NCI-H82 treated with DMSO at 0.1 percent for 48 hours (cell line): Measurements from ENCODE around the gene VARS2.
"Not testable (repeated sequence)": the region's sequence is repeated elsewhere in the genome, so short reads cannot be mapped to it uniquely, and the experiment has no call there.

ENCODE experiments used
- DNase-seq: peaks from one replicate; lab custom pipeline; 2025; ENCODE audit not compliant: unreplicated experiment; lab: John Stamatoyannopoulos, UW

VARS2 gene

DNA sequence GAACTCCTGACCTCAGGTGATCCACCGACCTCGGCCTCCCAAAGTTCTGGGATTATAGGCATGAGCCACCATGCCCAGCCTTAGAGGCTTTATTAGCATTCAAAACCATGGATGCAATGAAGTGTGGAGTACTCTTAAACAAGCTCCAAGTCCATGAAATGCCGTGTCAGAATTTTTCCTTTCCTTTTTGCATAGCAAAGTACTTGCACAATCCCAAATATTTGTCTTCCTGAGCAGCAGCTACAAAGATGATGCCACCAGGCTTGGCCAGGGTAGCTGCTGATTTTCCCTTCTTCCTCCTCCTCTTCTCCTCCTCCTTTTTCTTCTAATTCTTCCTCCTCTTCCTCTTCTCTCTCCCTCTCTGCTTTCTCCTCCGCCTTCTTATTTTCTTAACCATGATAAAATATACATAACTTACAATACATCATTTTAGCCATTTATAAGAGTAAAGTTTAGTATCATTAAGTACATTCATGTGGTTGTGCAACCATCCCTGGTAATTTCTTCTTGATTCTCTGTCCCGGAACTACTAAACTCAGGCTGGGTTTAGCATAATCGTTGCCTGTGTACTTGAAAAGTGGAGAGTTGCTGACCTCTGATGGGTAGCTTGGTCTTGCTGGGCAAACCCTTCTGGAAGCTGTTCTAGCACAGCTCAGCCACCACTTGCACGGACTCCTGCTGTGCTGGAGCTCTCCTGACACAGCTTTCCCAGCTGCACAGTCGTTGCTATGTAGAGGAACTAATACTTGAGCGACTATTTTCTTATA, 47.1 kb downstream of the VARS2 start:
- no peak for DNase-seq

DNA sequence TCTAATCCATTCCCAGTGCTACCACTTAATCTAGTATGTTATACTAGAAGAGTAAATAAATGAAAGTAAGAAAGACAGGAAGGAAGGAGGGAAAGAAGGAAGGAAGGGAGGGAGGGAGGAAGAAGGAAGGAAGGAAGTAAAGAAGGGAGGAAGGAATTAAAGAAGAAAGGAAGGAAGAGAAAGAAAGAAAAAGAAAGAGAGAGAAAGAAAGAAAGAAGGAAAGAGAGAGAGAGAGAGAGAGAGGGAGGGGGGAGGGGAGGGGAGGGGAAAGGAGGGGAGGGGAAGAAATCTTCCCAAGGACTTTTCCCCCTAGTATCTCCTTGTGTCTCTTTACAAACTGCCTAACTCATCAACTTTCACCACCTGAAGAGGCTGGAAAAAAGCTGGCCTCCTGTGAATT, 48.7 kb downstream of the VARS2 start:
- no peak for DNase-seq

GRCh38 chr6:30963641-30964040, 49.6 kb downstream of the VARS2 start:
- DNase-seq = no peak

DNA sequence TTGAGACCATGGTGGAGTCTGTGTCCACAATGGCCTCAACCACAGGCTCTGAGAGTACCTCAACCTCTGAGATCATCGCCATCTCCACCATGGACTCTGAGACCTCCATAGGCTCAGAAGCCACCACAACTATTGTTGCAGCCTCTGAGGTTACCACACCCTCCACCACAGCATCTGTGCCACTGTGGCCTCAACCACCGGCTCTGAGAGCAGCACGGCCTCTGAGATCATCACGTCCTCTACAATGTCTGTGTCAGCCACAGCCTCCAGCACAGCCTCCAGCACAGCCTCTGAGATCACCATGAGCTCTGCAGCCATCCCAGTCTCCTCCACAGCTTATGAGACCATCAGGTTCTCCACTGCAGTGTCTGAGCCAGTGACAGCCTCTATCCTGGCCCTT, 50.0 kb downstream of the VARS2 start:
- no peak for DNase-seq

GRCh38 chr6:30965140-30965601, 51.1 kb downstream of the VARS2 start:
- DNase-seq = no peak

GRCh38 chr6:30966154-30966553, 52.1 kb downstream of the VARS2 start:
- no peak for DNase-seq

- not testable (repeated sequence) for DNase-seq
Measured at GRCh38 chr6:30969171-30969570, 55.1 kb downstream of the VARS2 start.

DNA sequence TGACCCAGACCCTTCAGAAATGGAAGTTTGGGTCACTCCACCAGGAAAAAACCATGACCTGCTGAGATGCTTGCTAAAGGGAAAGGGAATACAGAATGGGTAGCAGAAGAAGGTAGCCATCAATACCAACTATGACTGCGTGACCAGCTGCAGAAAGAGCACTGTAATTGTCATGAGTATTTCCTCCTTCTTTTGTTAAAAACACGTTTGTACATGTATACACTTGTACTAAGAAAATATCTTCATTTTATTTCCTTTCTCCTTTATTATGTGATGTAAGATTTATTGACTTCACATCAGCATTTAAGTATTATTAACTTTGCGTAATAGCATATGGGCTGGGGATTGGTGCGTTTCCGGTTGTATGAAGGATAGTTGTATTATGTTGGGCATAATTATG, 56.9 kb downstream of the VARS2 start:
- no peak for DNase-seq

GRCh38 chr6:30972816-30973215, 58.8 kb downstream of the VARS2 start:
- DNase-seq = no peak

DNA sequence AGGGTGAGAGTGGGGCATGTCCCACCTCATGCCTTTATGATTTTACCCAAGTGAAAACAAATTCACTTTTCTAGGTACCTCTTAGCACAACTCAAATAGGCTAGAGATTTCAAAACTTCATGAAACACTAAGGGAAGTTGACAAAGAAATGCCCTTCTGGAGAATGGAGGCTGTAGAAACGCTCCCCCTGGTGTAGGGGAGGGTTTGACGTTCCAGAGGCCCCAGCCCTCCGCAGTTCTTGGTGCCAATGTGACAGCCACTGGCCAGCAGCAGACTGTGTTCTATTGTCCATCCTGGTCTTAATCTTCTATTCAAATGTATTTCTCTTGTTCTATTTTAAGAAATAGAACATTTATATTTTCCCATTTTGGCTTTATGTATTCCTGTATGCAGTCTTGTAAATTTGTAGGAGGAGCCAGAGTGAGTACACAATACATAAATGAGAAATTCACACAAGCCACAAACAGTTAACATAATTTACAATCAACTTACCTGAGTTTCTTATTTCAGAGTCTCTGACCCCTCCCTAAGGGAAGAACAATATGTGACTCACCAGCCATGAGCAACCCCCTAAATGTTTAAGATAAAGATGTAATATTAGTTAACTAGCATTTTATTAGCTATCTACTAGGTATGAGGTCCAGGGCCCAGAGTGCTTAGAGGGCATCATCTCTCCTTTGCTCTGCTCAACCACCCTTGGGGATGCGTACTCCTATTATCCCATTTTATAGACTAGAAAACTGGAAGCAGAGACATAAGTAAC, 60.6 kb downstream of the VARS2 start:
- no peak for DNase-seq
